GM19035 (cell line): Measurements from ENCODE around the gene RLN3.
"Not testable (repeated sequence)": the region's sequence is repeated elsewhere in the genome, so short reads cannot be mapped to it uniquely, and the experiment has no call there.

Experiments
- ATAC-seq: cut with Tn5 transposase; IDR thresholded peaks from one replicate; pipeline ENCODE4 v1.9.1; 2021; ENCODE audit not compliant: unreplicated experiment

RLN3 gene

DNA sequence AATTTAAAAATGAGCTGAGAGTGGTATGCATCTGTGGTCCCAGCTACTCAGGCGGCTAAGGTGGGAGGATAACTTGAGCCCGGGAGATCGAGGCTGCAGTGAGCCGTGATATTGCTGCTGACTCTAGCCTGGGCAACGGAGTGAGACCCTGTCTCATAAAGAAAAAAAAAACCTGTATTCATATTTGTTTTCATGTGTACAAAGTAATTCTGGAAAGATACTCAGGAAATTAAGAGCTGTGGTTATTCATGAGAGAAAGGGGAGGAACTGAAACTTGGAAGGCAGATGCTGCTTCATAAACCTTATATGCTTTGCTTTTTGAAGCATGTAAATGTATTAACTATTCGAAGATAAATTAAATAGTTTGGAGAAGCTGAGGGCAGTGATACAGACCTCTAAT lies 8.8 kb upstream of the RLN3 start:
- ATAC-seq = no peak

DNA sequence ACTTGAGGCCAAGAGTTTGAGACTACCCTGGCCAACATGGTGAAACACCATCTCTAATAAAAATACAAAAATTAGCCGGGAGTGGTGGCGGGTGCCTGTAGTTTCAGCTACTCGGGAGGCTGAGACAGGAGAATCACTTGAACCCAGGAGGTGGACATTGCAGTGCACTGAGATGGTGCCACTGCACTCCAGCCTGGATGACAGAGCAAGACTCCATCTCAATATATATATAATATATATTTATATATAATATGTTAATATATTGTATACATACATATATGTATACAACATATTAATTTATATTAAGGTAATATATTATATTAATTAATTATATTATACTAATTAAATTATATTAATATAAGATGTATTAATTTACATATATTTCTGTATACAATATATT lies 8.2 kb upstream of the RLN3 start:
- not testable (repeated sequence) for ATAC-seq

DNA sequence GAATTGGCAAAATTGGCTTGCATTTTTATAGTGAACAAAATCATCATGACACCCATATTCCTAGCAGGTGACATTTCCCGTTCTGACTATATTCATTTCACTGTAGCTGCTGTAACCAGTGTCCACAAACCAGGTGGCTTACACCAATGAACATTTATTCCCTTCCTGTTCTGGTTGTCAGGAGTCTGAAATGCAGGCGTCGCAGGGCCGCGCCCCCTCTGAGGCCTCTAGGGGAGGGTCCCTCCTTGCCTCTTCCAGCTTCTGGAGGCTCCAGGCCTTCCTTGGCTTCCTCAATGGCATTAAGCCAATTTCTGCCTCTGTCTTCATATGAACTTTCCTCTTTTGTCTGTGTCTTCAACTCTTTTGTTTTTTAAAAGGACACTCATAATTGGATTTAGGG lies 6.5 kb upstream of the RLN3 start:
- no peak for ATAC-seq

DNA sequence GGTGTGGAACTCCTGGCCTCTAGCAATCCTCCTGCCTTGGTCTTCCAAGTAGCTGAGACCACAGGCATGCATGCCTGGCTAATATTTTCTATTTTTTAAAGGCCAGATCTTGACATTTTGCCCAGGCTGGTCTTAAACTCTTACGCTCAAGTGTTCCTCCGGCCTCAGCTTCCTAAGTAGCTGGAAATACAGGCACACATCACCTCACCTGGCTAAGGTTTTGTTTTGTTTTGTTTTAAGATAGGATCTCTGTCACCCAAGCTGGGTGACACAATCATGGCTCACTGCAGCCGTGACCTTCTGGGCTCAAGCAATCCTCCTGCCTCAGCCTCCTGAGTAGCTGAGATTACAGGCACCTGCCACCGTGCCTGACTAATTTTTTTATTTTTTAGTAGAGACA lies 5.5 kb upstream of the RLN3 start:
- ATAC-seq = no peak

DNA sequence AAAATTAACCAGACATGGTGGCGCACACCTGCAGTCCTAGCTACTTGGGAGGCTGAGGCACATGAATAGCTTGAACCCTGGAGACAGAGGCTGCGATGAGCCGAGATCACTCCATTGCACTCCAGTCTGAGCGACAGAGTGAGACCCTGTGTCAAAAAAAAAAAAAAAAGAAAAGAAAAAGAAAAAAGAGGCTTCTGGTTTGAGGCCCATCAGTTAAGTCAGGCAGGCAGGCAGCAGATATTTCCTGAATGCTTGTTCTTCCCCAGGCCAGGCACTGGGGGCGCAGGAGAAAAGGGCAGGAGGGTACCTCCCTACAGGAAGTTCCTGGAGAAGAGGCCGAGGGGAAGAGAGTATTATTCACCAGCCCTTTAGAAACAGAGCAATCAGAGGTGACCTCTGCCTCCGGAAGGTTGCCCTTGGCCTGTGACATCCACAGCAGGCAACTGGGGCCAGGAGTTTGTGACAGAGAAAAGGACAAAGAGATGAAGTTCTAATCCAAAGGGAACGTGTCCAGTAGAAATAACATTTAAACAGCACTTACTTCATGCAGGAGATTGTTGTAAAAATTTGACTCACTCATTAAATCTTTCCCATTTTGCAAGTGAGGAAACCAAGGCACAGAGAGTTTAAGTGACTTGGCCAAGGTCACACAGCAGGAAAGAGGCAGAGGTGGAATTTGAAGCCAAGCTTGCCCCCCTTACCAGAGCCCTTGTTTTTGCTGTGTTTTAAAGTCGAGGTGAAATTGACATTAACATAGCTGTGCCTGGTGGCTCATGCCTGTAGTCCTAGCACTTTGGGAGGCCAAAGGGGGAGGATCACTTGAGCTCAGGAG lies 4.3 kb upstream of the RLN3 start:
- no peak for ATAC-seq

DNA sequence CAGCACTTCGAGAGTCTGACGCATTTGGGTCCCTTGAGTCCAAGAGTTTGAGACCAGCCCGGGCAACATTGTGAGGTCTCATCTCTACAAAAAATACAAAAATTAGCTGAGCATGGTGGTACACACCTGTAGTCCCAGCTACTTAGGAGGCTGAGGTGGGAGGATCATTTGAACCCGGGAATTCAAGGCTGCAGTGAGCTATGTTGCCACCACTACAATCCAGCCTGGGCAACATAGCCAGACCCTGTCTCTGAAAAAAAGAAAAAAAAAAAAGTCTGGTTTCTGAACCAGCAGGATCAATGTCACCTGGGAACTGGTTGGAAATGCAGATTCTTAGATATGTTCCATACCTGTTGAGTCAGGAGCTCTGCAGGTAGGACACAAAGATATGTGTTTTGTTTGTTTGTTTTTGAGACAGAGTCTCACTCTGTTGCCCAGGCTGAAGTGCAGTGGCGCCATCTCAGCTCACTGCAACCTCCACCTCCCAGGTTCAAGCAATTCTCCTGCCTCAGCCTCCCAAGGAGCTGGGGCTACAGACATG lies 1.2 kb upstream of the RLN3 start:
- not testable (repeated sequence) for ATAC-seq

DNA sequence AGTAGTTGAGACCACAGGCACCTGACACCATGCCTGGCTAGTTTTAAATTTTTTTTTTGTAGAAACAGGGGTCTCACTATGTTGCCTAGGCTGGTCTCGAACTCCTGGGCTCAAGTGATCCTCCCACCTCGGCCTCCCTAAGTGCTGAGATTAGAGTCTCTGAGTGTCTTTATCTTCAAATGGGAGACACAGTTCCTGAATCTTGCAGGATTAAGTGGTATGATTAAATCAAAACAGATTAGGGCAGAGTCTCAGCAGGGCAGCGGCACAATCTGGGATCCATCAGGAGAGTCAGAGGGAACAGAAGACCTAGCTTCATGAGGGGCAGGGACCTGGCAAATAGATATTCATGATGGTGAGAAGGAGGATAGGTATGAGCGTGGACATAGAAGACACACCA lies 953 bp downstream of the RLN3 start:
- no peak for ATAC-seq

DNA sequence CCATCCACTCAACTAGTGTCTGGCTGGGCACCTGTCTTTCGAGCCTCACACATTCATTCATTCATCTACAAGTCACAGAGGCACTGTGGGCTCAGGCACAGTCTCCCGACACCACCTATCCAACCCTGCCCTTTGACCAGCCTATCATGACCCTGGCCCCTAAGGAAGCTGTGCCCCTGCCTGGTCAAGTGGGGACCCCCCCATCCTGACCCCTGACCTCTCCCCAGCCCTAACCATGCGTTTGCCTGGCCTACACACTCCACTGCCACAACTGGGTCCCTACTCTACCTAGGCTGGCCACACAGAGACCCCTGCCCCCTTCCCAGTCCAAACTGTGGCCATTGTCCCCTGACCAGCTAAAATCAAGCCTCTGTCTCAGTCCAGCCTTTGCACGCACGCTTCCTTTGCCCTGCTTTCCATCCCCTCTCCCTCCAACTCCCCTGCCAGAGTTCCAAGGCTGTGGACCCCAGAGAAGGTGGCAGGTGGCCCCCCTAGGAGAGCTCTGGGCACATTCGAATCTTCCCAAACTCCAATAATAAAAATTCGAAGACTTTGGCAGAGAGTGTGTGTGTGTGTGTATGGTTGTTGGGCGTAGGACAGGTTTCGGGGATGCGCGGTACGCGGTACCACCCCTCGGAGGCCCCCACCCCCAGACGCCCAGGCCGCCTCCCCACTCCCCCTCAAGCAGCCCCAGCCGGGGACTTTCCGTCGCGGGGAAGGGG lies 3.2 kb downstream of the RLN3 start:
- ATAC-seq = no peak

DNA sequence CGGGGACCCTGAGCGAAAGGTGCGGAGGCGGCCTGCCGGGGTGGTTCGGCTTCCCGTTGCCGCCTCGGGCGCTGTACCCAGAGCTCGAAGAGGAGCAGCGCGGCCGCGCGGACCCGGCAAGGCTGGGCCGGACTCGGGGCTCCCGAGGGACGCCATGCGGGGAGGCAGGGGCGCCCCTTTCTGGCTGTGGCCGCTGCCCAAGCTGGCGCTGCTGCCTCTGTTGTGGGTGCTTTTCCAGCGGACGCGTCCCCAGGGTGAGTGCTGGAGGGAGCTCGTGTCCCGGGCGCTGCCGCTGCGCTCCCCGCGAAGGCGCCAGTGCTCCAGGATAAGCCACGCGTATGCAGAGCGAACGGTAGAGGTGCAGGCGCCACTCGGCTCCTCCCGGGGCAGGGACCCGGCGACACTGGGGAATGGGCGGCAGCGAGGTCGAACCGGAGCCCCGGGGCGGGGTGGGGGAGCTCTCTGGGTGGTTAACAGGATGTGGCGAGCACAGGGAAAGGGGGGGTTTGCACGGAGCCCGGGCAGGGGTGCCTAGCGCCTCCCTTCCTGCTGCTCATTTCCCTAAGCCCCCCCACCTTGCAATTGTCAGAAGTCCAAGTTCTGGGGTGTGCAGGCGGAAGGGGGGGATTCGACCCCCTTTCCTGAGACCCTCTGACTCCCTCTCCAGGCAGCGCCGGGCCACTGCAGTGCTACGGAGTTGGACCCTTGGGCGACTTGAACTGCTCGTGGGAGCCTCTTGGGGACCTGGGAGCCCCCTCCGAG lies 4.0 kb downstream of the RLN3 start, which contains the start of gene IL27RA:
Gene IL27RA (plus strand): TSS at position 44 of the 762 bp plus-strand sequence. CDS start 111 bp downstream, at position 155.
- no peak for ATAC-seq

DNA sequence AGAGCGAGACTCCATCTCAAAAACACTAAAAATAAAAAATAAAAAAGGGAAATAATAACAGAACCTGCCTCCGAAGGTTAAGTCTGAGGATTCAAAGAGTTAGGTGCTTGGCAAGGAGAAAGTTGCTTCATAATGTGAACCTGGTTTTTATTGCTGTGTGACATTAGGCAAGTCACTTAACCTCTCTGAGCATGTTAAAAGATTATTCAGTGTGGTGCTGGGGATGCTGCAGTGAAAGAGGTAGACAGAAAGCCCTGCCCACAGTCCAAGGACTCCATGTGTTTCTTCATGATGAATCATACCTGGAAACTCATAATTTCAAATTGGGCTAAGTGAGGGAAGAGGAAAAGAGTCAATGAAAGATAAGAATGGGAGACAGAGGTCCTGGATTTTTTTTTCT lies 6.0 kb downstream of the RLN3 start:
- ATAC-seq = no peak

DNA sequence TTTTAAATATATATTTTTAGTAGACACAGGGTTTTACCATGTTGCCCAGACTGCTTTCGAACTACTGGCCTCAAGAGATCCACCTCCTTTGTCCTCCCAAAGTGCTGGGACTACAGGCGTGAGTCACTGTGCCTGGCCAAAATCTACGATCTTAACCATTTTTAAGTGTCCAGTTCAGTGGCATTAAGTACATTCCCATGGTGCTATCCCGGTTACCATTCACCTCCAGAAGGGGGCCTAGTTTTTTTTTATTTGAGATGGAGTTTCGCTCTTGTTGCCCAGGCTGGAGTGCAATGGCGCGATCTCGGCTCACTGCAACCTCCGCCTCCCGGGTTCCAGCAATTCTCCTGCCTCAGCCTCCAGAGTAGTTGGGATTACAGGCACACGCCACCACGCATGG lies 7.2 kb downstream of the RLN3 start:
- not testable (repeated sequence) for ATAC-seq

DNA sequence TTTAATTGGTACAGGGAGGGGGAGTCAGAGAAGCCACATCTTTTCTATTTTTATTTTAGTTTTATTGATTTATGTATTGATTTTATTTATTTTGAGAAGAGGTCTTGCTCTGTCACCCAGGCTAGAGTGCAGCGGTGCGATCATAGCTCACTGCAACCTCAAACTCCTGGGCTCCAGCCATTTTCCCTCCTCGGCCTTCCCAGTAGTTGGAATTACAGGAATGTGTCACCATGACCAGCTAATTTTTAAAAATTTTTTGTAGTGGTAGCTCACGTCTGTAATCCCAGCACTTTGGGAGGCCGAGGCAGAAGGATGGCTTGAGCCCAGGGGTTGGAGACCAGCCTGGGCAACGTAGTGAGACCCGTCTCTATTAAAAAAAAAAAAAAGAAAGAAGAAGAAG lies 7.8 kb downstream of the RLN3 start:
- ATAC-seq = no peak

DNA sequence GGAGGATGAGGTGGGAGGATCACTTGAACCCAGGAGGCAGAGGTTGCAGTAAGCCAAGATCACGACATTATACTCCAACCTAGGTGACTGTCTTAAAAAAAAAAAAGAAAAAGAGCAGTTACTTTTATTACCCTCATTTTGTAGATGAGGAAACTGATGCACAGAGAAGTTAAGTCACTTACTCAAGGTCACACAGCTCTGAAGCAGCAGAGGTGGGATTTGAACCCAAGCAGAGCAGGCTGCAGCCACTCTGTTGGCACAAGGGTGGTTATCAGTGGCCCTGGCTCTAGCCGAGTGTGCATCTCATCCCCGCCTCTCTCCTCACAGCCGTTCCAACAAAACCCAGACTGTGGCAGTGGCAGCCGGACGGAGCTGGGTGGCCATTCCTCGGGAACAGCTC lies 11.2 kb downstream of the RLN3 start:
- ATAC-seq = no peak

DNA sequence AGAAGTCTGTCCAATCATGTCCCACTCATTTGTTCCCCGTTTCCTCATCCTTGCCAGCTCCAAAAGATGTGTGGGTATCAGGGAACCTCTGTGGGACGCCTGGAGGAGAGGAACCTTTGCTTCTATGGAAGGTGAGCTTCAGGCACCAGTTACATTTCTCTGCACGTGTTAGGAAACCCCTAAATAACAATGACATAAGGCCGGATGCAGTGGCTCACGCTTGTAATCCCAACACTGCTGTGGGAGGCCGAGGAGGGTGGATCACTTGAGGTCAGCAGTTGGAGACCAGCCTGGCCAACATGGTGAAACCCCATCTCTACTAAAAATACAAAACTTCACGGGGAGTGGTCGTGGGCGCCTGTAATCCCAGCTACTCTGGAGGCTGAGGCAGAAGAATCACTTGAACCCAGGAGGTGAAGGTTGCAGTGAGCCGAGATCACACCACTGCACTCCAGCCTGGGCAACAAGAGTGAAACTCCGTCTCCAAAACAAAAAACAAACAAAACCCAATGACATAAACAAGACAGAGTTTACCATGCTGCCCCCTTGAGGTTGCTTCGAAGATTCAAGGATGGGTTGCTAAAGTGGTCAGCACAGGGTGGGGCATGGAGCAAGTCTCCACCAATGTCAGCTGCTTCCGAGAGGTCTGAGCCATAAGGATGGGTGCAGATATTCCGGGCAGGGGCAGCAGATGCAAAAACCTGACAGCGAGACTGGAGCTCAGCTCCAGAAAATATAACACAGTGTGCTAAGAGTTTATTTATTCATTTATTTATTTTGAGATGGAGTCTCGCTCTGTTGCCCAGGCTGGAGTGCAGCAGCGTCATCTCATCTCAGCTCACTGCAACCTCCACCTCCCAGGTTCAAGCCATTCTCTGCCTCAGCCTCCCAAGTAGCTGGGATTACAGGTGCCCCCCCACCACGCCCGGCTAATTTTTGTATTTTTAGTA lies 15.0 kb downstream of the RLN3 start:
- ATAC-seq = not testable (repeated sequence)

DNA sequence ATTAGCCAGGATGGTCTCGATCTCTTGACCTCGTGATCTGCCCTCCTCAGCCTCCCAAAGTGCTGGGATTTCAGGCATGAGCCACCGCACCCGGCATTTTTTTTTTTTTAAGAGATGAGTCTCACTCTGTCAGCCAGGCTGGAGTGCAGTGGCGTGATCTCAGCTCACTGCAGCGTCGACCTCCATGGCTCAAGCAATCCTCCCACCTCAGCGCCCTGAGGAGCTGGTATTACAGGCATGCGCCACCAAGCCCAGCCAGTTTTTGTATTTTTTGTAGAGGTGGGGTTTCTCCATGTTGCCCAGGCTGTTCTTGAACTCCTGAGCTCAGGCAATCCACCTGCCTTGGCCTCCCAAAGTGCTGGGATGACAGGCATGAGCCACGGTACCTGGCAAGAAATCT lies 19.9 kb downstream of the RLN3 start:
- not testable (repeated sequence) for ATAC-seq

DNA sequence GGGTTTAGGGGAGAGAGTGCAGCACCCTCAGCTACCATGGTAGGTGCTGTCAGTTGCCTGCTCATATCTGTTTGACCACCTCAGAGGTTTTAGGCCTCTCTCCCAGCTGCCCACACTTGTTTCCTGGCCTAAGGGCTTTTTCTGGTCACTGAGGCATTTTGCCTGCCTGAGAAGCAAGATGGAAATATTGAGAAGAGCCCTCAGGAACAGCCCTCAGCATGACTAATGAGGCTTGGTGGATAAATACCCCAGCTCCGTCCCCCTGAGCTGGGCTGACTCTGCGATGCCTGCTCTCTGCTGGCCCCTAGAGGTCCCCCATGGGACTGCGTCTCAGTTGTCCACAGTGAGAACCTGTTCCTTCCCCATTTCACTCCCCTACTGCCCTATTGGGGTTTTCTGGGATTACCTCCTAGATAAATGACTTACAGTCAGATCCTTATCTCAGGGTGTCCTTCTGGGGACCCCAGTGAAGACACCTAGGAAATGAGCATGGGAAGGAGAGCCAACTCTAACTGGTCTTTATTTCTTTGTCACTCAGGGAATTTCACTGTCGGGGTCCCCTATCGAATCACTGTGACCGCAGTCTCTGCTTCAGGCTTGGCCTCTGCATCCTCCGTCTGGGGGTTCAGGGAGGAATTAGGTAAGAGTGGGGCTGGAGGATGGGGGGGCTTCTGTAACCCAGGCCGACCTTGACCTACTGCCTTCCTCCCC lies 20.6 kb downstream of the RLN3 start:
- ATAC-seq = no peak

DNA sequence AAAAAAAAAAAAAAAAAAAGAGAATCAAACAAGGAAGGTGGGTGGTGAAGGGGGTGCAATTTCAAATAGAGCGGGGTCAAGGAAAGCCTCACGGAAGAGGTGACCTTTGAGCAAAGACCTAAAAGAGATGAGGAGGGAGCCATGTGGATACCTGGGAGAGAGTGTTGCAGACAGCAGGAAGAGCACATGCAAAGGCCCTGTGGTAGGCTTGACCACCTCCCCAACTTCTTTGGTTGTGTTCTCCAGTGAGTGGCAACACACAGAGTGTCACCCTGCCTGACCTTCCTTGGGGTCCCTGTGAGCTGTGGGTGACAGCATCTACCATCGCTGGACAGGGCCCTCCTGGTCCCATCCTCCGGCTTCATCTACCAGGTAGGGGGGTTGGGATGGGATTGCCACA lies 22.6 kb downstream of the RLN3 start:
- ATAC-seq = no peak

DNA sequence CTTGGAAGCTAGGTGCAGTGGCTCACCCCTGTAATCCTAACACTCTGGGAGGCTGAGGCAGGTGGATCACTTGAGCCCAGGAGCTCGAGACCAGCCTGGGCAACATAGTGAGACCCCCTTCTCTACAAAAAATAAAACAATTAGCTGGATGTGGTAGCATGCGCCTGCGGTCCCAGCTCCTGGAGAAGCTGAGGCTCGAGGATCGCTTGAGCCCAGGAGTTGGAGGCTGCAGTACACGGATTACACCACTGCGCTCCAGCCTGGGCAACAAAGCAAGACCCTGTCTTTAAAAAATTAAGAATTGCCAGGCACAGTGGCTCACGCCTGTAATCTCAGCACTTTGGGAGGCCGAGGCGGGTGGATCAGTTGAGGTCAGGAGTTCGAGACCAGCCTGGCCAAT lies 23.0 kb downstream of the RLN3 start:
- not testable (repeated sequence) for ATAC-seq

DNA sequence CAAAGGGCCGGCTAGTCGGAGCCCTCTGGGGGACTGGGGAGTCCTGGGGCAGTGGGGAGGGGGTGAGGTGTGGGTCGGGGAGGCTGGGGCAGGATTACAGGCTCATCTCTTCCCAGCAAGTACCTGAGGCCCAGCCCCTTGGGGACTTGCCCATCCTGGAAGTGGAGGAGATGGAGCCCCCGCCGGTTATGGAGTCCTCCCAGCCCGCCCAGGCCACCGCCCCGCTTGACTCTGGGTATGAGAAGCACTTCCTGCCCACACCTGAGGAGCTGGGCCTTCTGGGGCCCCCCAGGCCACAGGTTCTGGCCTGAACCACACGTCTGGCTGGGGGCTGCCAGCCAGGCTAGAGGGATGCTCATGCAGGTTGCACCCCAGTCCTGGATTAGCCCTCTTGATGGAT lies 24.0 kb downstream of the RLN3 start:
- ATAC-seq = no peak

DNA sequence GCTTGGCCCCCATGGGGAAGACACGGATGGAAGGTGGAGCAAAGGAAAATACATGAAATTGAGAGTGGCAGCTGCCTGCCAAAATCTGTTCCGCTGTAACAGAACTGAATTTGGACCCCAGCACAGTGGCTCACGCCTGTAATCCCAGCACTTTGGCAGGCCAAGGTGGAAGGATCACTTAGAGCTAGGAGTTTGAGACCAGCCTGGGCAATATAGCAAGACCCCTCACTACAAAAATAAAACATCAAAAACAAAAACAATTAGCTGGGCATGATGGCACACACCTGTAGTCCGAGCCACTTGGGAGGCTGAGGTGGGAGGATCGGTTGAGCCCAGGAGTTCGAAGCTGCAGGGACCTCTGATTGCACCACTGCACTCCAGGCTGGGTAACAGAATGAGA lies 24.5 kb downstream of the RLN3 start:
- ATAC-seq = no peak
